ENCODE data around the gene SBSN.

The SBSN gene

DNA sequence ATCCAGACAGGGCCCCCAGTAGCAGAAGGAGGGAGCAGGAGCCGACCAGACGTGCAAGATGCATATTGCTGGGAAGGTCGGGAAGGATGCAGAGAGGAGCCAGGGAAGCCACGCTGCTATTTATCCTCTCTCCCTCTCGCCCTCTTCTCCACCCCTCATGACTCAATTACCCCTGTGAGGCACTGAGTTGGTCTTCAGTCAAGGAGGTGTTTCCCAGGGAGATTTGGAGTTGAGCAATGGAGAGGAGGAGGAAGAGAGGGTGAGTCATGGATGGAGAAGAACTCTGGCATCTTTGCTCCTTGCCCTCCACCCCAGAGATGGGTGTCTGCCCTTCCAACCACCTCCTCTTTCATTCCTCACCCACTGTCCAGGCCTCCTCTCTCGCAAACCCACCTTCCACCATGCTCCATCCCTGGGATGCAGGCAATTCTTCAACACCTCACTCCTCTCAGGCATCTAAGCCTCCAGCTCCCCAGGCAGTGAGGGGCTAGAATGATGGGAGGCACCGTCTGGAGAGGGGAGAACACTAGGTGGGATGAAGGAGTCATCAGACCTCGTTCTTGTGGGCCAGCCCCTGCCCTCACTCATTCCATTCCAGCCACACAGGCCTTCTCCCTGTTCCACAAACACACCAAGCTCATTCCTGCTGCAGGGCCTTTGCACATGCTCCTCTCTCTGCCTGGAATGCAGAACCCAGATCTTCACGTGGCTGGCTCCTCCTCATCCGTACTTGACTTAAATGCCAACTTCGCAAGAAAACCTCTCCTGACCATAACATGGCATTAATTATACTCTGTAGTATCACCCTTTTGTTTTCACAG is at the start of gene SBSN:
Gene SBSN, minus strand, starts transcription at position 94 of the 821 bp plus-strand sequence. Its CDS starts 30 bp downstream, at position 64.
- no peaks in the 10 kb centered on the region for H3K36me3 ChIP-seq
- no peaks in the 10 kb centered on the region for H3K9me3 ChIP-seq (ENCODE audit: severe bottlenecking)
- TF ChIP-seq, protein P1, sequence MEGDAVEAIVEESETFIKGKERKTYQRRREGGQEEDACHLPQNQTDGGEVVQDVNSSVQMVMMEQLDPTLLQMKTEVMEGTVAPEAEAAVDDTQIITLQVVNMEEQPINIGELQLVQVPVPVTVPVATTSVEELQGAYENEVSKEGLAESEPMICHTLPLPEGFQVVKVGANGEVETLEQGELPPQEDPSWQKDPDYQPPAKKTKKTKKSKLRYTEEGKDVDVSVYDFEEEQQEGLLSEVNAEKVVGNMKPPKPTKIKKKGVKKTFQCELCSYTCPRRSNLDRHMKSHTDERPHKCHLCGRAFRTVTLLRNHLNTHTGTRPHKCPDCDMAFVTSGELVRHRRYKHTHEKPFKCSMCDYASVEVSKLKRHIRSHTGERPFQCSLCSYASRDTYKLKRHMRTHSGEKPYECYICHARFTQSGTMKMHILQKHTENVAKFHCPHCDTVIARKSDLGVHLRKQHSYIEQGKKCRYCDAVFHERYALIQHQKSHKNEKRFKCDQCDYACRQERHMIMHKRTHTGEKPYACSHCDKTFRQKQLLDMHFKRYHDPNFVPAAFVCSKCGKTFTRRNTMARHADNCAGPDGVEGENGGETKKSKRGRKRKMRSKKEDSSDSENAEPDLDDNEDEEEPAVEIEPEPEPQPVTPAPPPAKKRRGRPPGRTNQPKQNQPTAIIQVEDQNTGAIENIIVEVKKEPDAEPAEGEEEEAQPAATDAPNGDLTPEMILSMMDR (IDR thresholded peaks at IDR 0.05; ENCODE audit: low read depth, low read length): no peak
- no peak within 1 kb of the TSS for H3K4me3 ChIP-seq (ENCODE audit: low read depth, low read length)
- no peak within 1 kb of the TSS for H3K27ac ChIP-seq
- no peaks in the 10 kb centered on the region for H3K27me3 ChIP-seq (ENCODE audit: insufficient read depth, low read depth, severe bottlenecking)
- DNase-seq: no peak

DNA sequence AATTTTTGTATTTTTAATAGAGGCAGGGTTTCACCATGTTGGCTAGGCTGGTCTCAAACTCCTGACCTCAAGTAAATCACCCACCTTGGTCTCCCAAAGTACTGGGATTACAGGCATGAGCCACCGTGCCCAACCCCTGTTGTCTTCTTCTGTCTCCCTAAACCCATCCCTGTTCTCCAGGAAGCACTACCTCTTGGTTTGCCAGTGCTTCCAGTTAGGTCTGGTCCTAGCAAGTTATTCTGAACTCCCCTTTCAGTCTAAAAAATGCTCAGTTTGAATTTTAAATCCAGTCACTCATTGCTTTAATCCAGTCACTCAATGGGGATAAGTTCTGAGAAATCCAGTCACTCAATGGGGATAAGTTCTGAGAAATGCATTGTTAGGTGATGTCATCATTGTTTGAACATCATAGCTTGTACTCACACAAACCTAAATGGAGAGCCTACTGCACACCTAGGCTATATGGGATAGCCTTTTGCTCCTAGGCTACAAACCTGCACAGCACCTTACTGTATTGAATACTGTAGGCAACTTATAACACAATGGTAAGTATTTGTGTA is 43.4 kb upstream of the SBSN start:
- TF ChIP-seq, protein P1 (IDR thresholded peaks at IDR 0.05; ENCODE audit: low read depth, low read length): no peak
- Histone ChIP-seq H3K9me3 (ENCODE audit: severe bottlenecking) (peaks cover 9% of the 10 kb centered on the region), H3K27ac (no peak overlapping the region), H3K36me3 (no peaks in the 10 kb centered on the region), H3K4me3 (ENCODE audit: low read depth, low read length) (no peak overlapping the region), H3K27me3 (ENCODE audit: insufficient read depth, low read depth, severe bottlenecking) (no peaks in the 10 kb centered on the region)
- DNase-seq: no peak

GRCh38 chr19:35569281-35569781 is 41.2 kb upstream of the SBSN start:
- Histone ChIP-seq H3K27ac (no peak overlapping the region), H3K9me3 (ENCODE audit: severe bottlenecking) (no peaks in the 10 kb centered on the region), H3K27me3 (ENCODE audit: insufficient read depth, low read depth, severe bottlenecking) (no peaks in the 10 kb centered on the region), H3K4me3 (ENCODE audit: low read depth, low read length) (no peak overlapping the region), H3K36me3 (no peaks in the 10 kb centered on the region)
- DNase-seq: no peak
- TF ChIP-seq, protein P1 (IDR thresholded peaks at IDR 0.05; ENCODE audit: low read depth, low read length): no peak

DNA sequence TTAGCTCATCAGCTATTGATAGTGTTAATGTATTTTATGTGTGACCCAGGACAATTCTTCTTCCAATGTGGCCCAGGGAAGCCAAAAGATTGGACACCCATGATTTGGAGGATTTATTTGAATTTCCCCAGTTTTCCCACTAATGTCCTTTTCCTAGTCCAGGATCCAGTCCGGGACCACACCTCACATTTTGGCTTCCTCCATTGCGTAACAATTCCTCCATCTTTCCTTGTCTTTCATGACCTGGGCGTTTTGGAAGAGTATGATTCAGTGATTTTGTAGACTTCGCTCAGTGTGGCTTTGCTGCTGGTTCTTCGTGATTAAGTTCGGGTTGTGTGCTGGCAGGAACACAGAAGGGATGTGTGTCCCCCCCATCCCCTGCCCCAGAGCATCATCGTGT is 38.6 kb upstream of the SBSN start:
- DNase-seq: no peak
- no peak overlapping the region for H3K27ac ChIP-seq
- H3K27me3 ChIP-seq (ENCODE audit: insufficient read depth, low read depth, severe bottlenecking): no peaks in the 10 kb centered on the region
- TF ChIP-seq, protein P1 (IDR thresholded peaks at IDR 0.05; ENCODE audit: low read depth, low read length): no peak
- no peaks in the 10 kb centered on the region for H3K9me3 ChIP-seq (ENCODE audit: severe bottlenecking)
- H3K4me3 ChIP-seq (ENCODE audit: low read depth, low read length): no peak overlapping the region
- H3K36me3 ChIP-seq: no peaks in the 10 kb centered on the region

- DNase-seq: no peak
- H3K9me3 ChIP-seq (ENCODE audit: severe bottlenecking): no peaks in the 10 kb centered on the region
- TF ChIP-seq, protein P1 (IDR thresholded peaks at IDR 0.05; ENCODE audit: low read depth, low read length): no peak
- no peak overlapping the region for H3K27ac ChIP-seq
- H3K4me3 ChIP-seq (ENCODE audit: low read depth, low read length): no peak overlapping the region
- H3K27me3 ChIP-seq (ENCODE audit: insufficient read depth, low read depth, severe bottlenecking): no peaks in the 10 kb centered on the region
- H3K36me3 ChIP-seq: no peaks in the 10 kb centered on the region
Observed at GRCh38 chr19:35565016-35565856, 37.1 kb upstream of the SBSN start.
